Midbrain (tissue), 1 donor: ENCODE data around the gene APEX2.
"Not testable (repeated sequence)": the region's sequence is repeated elsewhere in the genome, so short reads cannot be mapped to it uniquely, and the experiment has no call there.

ENCODE experiments used
- DNase-seq: peaks from one replicate; lab custom pipeline; 2025; lab: John Stamatoyannopoulos, UW

Gene APEX2

GRCh38 chrX:55014897-55015299, 14.7 kb downstream of the APEX2 start:
- no peak for DNase-seq

GRCh38 chrX:55026143-55026542, 26.0 kb downstream of the APEX2 start:
- DNase-seq = no peak

- DNase-seq = no peak
Measured at GRCh38 chrX:55026840-55027239, 26.7 kb downstream of the APEX2 start.

- no peak for DNase-seq
Measured at GRCh38 chrX:55028040-55028439, 27.9 kb downstream of the APEX2 start.

GRCh38 chrX:55028611-55029010, 28.4 kb downstream of the APEX2 start:
- no peak for DNase-seq

GRCh38 chrX:55029291-55029690, 29.1 kb downstream of the APEX2 start:
- no peak for DNase-seq

GRCh38 chrX:55030271-55031205, 30.4 kb downstream of the APEX2 start, which contains the start of gene ALAS2:
Gene ALAS2 (minus strand): TSS chrX:55030977. CDS start chrX:55026000, 4,977 bp downstream.
- no peak for DNase-seq

- DNase-seq = no peak
Measured at GRCh38 chrX:55033429-55033828, 33.3 kb downstream of the APEX2 start.

- no peak for DNase-seq
Measured at GRCh38 chrX:55039471-55039870, 39.3 kb downstream of the APEX2 start.

- DNase-seq = no peak
Measured at GRCh38 chrX:55041514-55041913, 41.4 kb downstream of the APEX2 start.

- DNase-seq = not testable (repeated sequence)
Measured at GRCh38 chrX:55050599-55050998, 50.4 kb downstream of the APEX2 start.

- no peak for DNase-seq
Measured at GRCh38 chrX:55056820-55057674, 56.9 kb downstream of the APEX2 start.

GRCh38 chrX:55057675-55058249, 57.6 kb downstream of the APEX2 start:
- DNase-seq = peak; percentile 49
